Natural killer cell (primary cell): ENCODE data around the gene CACNA1C. TPM values are rescaled to one million over a fixed set of nuclear protein-coding genes. Genes with fewer than 3 reads are reported as not detected.

Source experiments
- ATAC-seq, 3 donors: fragments of 150-1000 bp in 2 of 3; fragments of 200-7000 bp in 1 of 3; cut with Tn5 transposase; 1 replicate in 1 of 3; 2 replicates in 2 of 3; pipeline ENCODE4 v1.10.0; 2021; ENCODE audit warnings: mild to moderate bottlenecking in 2 of 3, moderate library complexity in 2 of 3
- DNase-seq, 2 donors: peaks; one replicate each; pipeline versions ENCODE4 v3.0.0 to v3.0.0-alpha.2; 2013 to 2021; ENCODE audit warnings: mixed read lengths in 1 of 2
- H3K27ac ChIP-seq: one replicate; pipeline ENCODE4 v1.5.1; 2013; ENCODE audit warnings: mild to moderate bottlenecking, low read length
- H3K27me3 ChIP-seq: one replicate; pipeline ENCODE4 v1.6.1; 2013; ENCODE audit warnings: low read length; ENCODE audit not compliant: control insufficient read depth, insufficient read depth
- H3K36me3 ChIP-seq: one replicate; pipeline ENCODE4 v1.6.1; 2013; ENCODE audit warnings: low read length; ENCODE audit not compliant: control insufficient read depth, insufficient read depth
- H3K4me1 ChIP-seq: one replicate; pipeline ENCODE4 v1.6.1; 2013; ENCODE audit warnings: low read length; ENCODE audit not compliant: control insufficient read depth, insufficient read depth
- H3K4me3 ChIP-seq: one replicate; pipeline ENCODE4 v1.5.1; 2013; ENCODE audit warnings: low read length
- H3K9me3 ChIP-seq: one replicate; pipeline ENCODE4 v1.6.1; 2013; ENCODE audit warnings: low read length; ENCODE audit not compliant: control insufficient read depth, insufficient read depth
- H3K27ac Mint-ChIP-seq, 2 donors: one replicate each; pipeline ENCODE4 v1.8.0; 2022; ENCODE audit warnings: mild to moderate bottlenecking in 2 of 2, mixed read lengths in 2 of 2, moderate library complexity in 1 of 2
- H3K27me3 Mint-ChIP-seq, 2 donors: one replicate each; pipeline ENCODE4 v1.8.0; 2022; ENCODE audit warnings: low read depth in 2 of 2, mixed read lengths in 2 of 2
- H3K36me3 Mint-ChIP-seq: one replicate; pipeline ENCODE4 v1.8.0; 2022; ENCODE audit warnings: mixed read lengths
- H3K4me1 Mint-ChIP-seq, 2 donors: one replicate each; pipeline ENCODE4 v1.8.0; 2022; ENCODE audit warnings: mixed read lengths in 2 of 2
- H3K4me3 Mint-ChIP-seq: one replicate; pipeline ENCODE4 v1.8.0; 2022; ENCODE audit warnings: mild to moderate bottlenecking, moderate library complexity, mixed read lengths
- H3K9me3 Mint-ChIP-seq, 2 donors: one replicate each; pipeline ENCODE4 v1.8.0; 2022; ENCODE audit warnings: mixed read lengths in 2 of 2
- CTCF ChIP-seq: fragments of 200-600 bp; IDR thresholded peaks from one replicate; pipeline ENCODE4 v1.8.0; 2022; ENCODE audit warnings: antibody characterized with exemption
- WGBS: methylation state at CpG from one replicate; pipeline ENCODE4 v1.1.7; 2013; ENCODE audit warnings: missing lambda C conversion rate; ENCODE audit not compliant: insufficient coverage; 5-methylcytosine and 5-hydroxymethylcytosine counted together
- intact Hi-C: fragments of 100-400 bp; cut with micrococcal nuclease; formaldehyde crosslinking; loops from one replicate; pipeline ENCODE4 v1.14.2; 2022
- total RNA-seq, 4 donors: library from RNA; stranded (reverse); fragments of 120-200 nt in 1 of 4; gene quantifications; one replicate each; pipeline versions ENCODE4 v1.2.3 to v1.2.4, GENCODE V29; 2013 to 2022

The CACNA1C gene
- total RNA-seq, 3 donors from 2014 or later (not counting 1 experiment from before 2014, with no cell fraction given) = 0.07 to 0.35 (median 0.08) TPM

- Histone ChIP-seq H3K27ac (no peak overlapping the region), H3K36me3 (no peaks in the 10 kb centered on the region), H3K27me3 (peaks cover 13% of the 10 kb centered on the region), H3K4me1 (no peaks in the 10 kb centered on the region), H3K9me3 (no peaks in the 10 kb centered on the region), H3K4me3 (no peak overlapping the region)
- Mint-ChIP-seq H3K27me3 (peaks cover 36 to 64% of the 10 kb centered on the region in 2 donors), H3K4me3 (no peak overlapping the region), H3K27ac (no peak overlapping the region), H3K36me3 (no peaks in the 10 kb centered on the region), H3K4me1 (peaks cover 0 to 7% of the 10 kb centered on the region in 2 donors), H3K9me3 (no peaks in the 10 kb centered on the region)
- intact Hi-C loops = no loop called here
- TF ChIP-seq CTCF = no peak
- DNase-seq (no peak), ATAC-seq (no peak)
- WGBS = 81% methylated on average over 3 of the region's 4 CpGs
Observed at GRCh38 chr12:2046957-2047356, 5.8 kb upstream of the CACNA1C start.

GRCh38 chr12:2047752-2048151 is 5.0 kb upstream of the CACNA1C start:
- ATAC-seq = no peak
- intact Hi-C loops = no loop called here
- Mint-ChIP-seq H3K4me3 (no peak overlapping the region), H3K9me3 (no peaks in the 10 kb centered on the region), H3K27me3 (peaks cover 33 to 61% of the 10 kb centered on the region in 2 donors), H3K4me1 (peaks cover 0 to 8% of the 10 kb centered on the region in 2 donors), H3K27ac (no peak overlapping the region), H3K36me3 (no peaks in the 10 kb centered on the region)
- peaks cover 3% of the 10 kb centered on the region for H3K4me1 ChIP-seq
- no peak for DNase-seq
- no peak for TF ChIP-seq CTCF
- no peak overlapping the region for H3K27ac ChIP-seq
- H3K27me3 ChIP-seq = peaks cover 12% of the 10 kb centered on the region
- H3K36me3 ChIP-seq = no peaks in the 10 kb centered on the region
- WGBS = 92% methylated on average over 7 of the region's 7 CpGs
- no peaks in the 10 kb centered on the region for H3K9me3 ChIP-seq
- H3K4me3 ChIP-seq = no peak overlapping the region

- H3K36me3 ChIP-seq = no peaks in the 10 kb centered on the region
- intact Hi-C loops = no loop called here
- no peak for TF ChIP-seq CTCF
- peaks cover 15% of the 10 kb centered on the region for H3K27me3 ChIP-seq
- Mint-ChIP-seq H3K4me1 (peaks cover 0 to 16% of the 10 kb centered on the region in 2 donors), H3K9me3 (no peaks in the 10 kb centered on the region), H3K4me3 (no peak overlapping the region), H3K36me3 (no peaks in the 10 kb centered on the region), H3K27ac (no peak overlapping the region), H3K27me3 (peaks cover 41 to 58% of the 10 kb centered on the region in 2 donors)
- H3K4me1 ChIP-seq = peaks cover 7% of the 10 kb centered on the region
- no peak overlapping the region for H3K4me3 ChIP-seq
- no peaks in the 10 kb centered on the region for H3K9me3 ChIP-seq
- 45% methylated on average over 7 of the region's 8 CpGs for WGBS
- H3K27ac ChIP-seq = no peak overlapping the region
- ATAC-seq (no peak), DNase-seq (no peak)
Observed at GRCh38 chr12:2049604-2050540, 2.9 kb upstream of the CACNA1C start.
